H9 (cell line): ENCODE results near the gene PRR14. TPM values are rescaled to one million over a fixed set of nuclear protein-coding genes. Genes with fewer than 3 reads are reported as not detected.

Experiments
- DNase-seq: peaks from one replicate; pipeline ENCODE4 v3.0.0-alpha.2; 2017
- H2AFZ ChIP-seq: one replicate; pipeline ENCODE4 v1.6.1; 2013; ENCODE audit warnings: mild to moderate bottlenecking, low read length, control low read depth, moderate library complexity
- H2AK5ac ChIP-seq: 2 replicates; pipeline ENCODE4 v1.6.1; 2013; ENCODE audit warnings: low read length, control low read depth, mixed read lengths; ENCODE audit not compliant: insufficient read length
- H2BK120ac ChIP-seq: one replicate; pipeline ENCODE4 v1.6.1; 2013; ENCODE audit warnings: low read depth, mild to moderate bottlenecking, low read length, control low read depth, inconsistent platforms; ENCODE audit not compliant: poor library complexity, severe bottlenecking
- H2BK12ac ChIP-seq: 2 replicates; pipeline ENCODE4 v1.6.1; 2013; ENCODE audit warnings: low read length, control low read depth, mixed read lengths, low read depth; ENCODE audit not compliant: insufficient read length
- H2BK15ac ChIP-seq: 2 replicates; pipeline ENCODE4 v1.6.1; 2013; ENCODE audit warnings: low read depth, low read length, control low read depth
- H2BK20ac ChIP-seq: one replicate; pipeline ENCODE4 v1.6.1; 2013; ENCODE audit warnings: low read depth, mild to moderate bottlenecking, low read length, control low read depth, inconsistent platforms; ENCODE audit not compliant: poor library complexity, severe bottlenecking
- H2BK5ac ChIP-seq: 2 replicates; pipeline ENCODE4 v1.6.1; 2013; ENCODE audit warnings: low read length, control low read depth, mixed read lengths; ENCODE audit not compliant: insufficient read length
- H3K14ac ChIP-seq: 2 replicates; pipeline ENCODE4 v1.6.1; 2013; ENCODE audit warnings: low read length, control low read depth; ENCODE audit not compliant: insufficient read depth
- H3K18ac ChIP-seq: 2 replicates; pipeline ENCODE4 v1.6.1; 2013; ENCODE audit warnings: low read depth, mild to moderate bottlenecking, mixed read lengths, low read length, control low read depth; ENCODE audit not compliant: insufficient read length
- H3K23ac ChIP-seq: 2 replicates; pipeline ENCODE4 v1.6.1; 2013; ENCODE audit warnings: low read length, control low read depth, mixed read lengths, low read depth; ENCODE audit not compliant: insufficient read length
- H3K23me2 ChIP-seq: 2 replicates; pipeline ENCODE4 v1.6.1; 2013; ENCODE audit warnings: low read depth, mild to moderate bottlenecking, mixed read lengths, low read length, control low read depth; ENCODE audit not compliant: insufficient read length, poor library complexity, severe bottlenecking
- H3K27ac ChIP-seq: 2 replicates; pipeline ENCODE4 v1.5.1; 2013; ENCODE audit warnings: low read length, control low read depth, mixed read lengths, low read depth; ENCODE audit not compliant: insufficient read length
- H3K27me3 ChIP-seq: 2 replicates; pipeline ENCODE4 v1.6.1; 2013; ENCODE audit warnings: low read length, control low read depth, inconsistent platforms; ENCODE audit not compliant: insufficient read depth
- H3K4ac ChIP-seq: 2 replicates; pipeline ENCODE4 v1.6.1; 2013; ENCODE audit warnings: low read depth, mild to moderate bottlenecking, control low read depth, inconsistent platforms, low read length, moderate library complexity
- H3K4me1 ChIP-seq: 2 replicates; pipeline ENCODE4 v1.6.1; 2013; ENCODE audit warnings: low read length, control low read depth, inconsistent platforms; ENCODE audit not compliant: insufficient read depth
- H3K4me2 ChIP-seq: 2 replicates; pipeline ENCODE4 v1.6.1; 2013; ENCODE audit warnings: low read length, control low read depth, mixed read lengths; ENCODE audit not compliant: insufficient read length, insufficient read depth
- H3K56ac ChIP-seq: 2 replicates; pipeline ENCODE4 v1.6.1; 2013; ENCODE audit warnings: low read depth, mild to moderate bottlenecking, mixed read lengths, low read length, control low read depth; ENCODE audit not compliant: insufficient read length
- H3K79me1 ChIP-seq: 2 replicates; pipeline ENCODE4 v1.6.1; 2013; ENCODE audit warnings: low read depth, mild to moderate bottlenecking, moderate library complexity, low read length, control low read depth, inconsistent platforms; ENCODE audit not compliant: insufficient read depth, poor library complexity, severe bottlenecking
- H3K79me2 ChIP-seq: 2 replicates; pipeline ENCODE4 v1.6.1; 2013; ENCODE audit warnings: low read length, control low read depth, inconsistent platforms; ENCODE audit not compliant: insufficient read depth
- H3K9ac ChIP-seq: 2 replicates; pipeline ENCODE4 v1.6.1; 2013; ENCODE audit warnings: low read length, control low read depth, mixed read lengths; ENCODE audit not compliant: insufficient read length; ENCODE audit errors: extremely low read depth
- H3K9me3 ChIP-seq: one replicate; pipeline ENCODE4 v1.6.1; 2013; ENCODE audit warnings: low read depth, low read length, inconsistent platforms; ENCODE audit not compliant: control insufficient read depth
- H3T11ph ChIP-seq: one replicate; pipeline ENCODE4 v1.6.1; 2013; ENCODE audit warnings: mild to moderate bottlenecking, low read length, control low read depth, inconsistent platforms
- H4K20me1 ChIP-seq: one replicate; pipeline ENCODE4 v1.6.1; 2013; ENCODE audit not compliant: control insufficient read depth, insufficient read length, insufficient read depth
- H4K5ac ChIP-seq: 2 replicates; pipeline ENCODE4 v1.6.1; 2013; ENCODE audit warnings: low read depth, mild to moderate bottlenecking, mixed read lengths, low read length, control low read depth; ENCODE audit not compliant: insufficient read length
- H4K8ac ChIP-seq: replicated peaks from 2 replicates; pipeline ENCODE4 v1.6.1; 2013; ENCODE audit warnings: low read length, control low read depth, mixed read lengths, low read depth; ENCODE audit not compliant: insufficient read length
- H4K91ac ChIP-seq: 2 replicates; pipeline ENCODE4 v1.6.1; 2013; ENCODE audit warnings: low read depth, mild to moderate bottlenecking, moderate library complexity, mixed read lengths, low read length, control low read depth; ENCODE audit not compliant: insufficient read length
- H3K27ac Mint-ChIP-seq, 3 experiments: 2 replicates in 2 of 3; 3 replicates in 1 of 3; pipeline ENCODE4 v1.8.0; 2020 to 2021; ENCODE audit warnings: mixed read lengths in 3 of 3, mild to moderate bottlenecking in 1 of 3, moderate library complexity in 1 of 3
- H3K27me3 Mint-ChIP-seq: 2 replicates; pipeline ENCODE4 v1.8.0; 2021; ENCODE audit warnings: low read depth, mild to moderate bottlenecking, moderate library complexity, mixed read lengths
- H3K36me3 Mint-ChIP-seq, 3 experiments: 2 replicates in 2 of 3; 3 replicates in 1 of 3; pipeline ENCODE4 v1.8.0; 2020 to 2021; ENCODE audit warnings: low read depth in 3 of 3, mixed read lengths in 3 of 3; ENCODE audit not compliant: insufficient read depth in 1 of 3
- H3K4me1 Mint-ChIP-seq, 2 experiments: 2 replicates each; pipeline ENCODE4 v1.8.0; 2020; ENCODE audit warnings: mixed read lengths in 2 of 2
- H3K4me3 Mint-ChIP-seq, 2 experiments: 2 replicates in 1 of 2; 3 replicates in 1 of 2; pipeline ENCODE4 v1.8.0; 2020 to 2021; ENCODE audit warnings: mild to moderate bottlenecking in 2 of 2, mixed read lengths in 2 of 2, moderate library complexity in 1 of 2
- H3K9me3 Mint-ChIP-seq, 2 experiments: 2 replicates in 1 of 2; 3 replicates in 1 of 2; pipeline ENCODE4 v1.8.0; 2020; ENCODE audit warnings: mild to moderate bottlenecking in 2 of 2, mixed read lengths in 2 of 2, moderate library complexity in 1 of 2
- CTCF ChIP-seq: fragments of 200-600 bp; sonication (generic); conservative IDR thresholded peaks from 3 replicates; pipeline ENCODE4 v1.8.0; 2021; ENCODE audit warnings: antibody characterized with exemption, mild to moderate bottlenecking
- WGBS: extraction: QIAGEN DNeasy Blood & Tissue Kit; methylation state at CpG from one replicate; pipeline ENCODE4 v1.1.7; 2013; ENCODE audit warnings: missing lambda C conversion rate, low lambda C conversion rate, mixed read lengths; ENCODE audit not compliant: insufficient read length; ENCODE audit errors: extremely low coverage; 5-methylcytosine and 5-hydroxymethylcytosine counted together
- total RNA-seq: library from RNA; stranded (reverse); gene quantifications from 2 replicates; pipeline ENCODE4 v1.2.1, GENCODE V29; 2021

The PRR14 gene
- total RNA-seq, 1 experiment from 2014 or later = 11.6 TPM

GRCh38 chr16:30606004-30606403 is 44.8 kb upstream of the PRR14 start:
- H2BK120ac ChIP-seq = no peak overlapping the region
- Mint-ChIP-seq H3K27ac (no peak overlapping the region), H3K27me3 (no peaks in the 10 kb centered on the region), H3K9me3 (peaks cover 0 to under 1% of the 10 kb centered on the region in 2 experiments; a peak in 1 of 5 replicates), H3K4me1 (peaks cover 3 to 11% of the 10 kb centered on the region in 2 experiments), H3K4me3 (no peak overlapping the region), H3K36me3 (peaks cover 18 to 51% (median 45%) of the 10 kb centered on the region in 3 experiments; a peak in 6 of 7 replicates)
- H3K23ac ChIP-seq = no peak overlapping the region
- no peaks in the 10 kb centered on the region for H3K4me1 ChIP-seq
- no peak overlapping the region for H3K18ac ChIP-seq
- no peak for TF ChIP-seq CTCF
- no peak for DNase-seq
- H3K23me2 ChIP-seq = peaks cover 5% of the 10 kb centered on the region
- H3K27ac ChIP-seq = no peak overlapping the region
- H2AK5ac ChIP-seq = no peak overlapping the region
- no peak overlapping the region for H3T11ph ChIP-seq
- no peaks in the 10 kb centered on the region for H3K79me1 ChIP-seq
- no peaks in the 10 kb centered on the region for H3K9me3 ChIP-seq
- H2BK15ac ChIP-seq = no peak overlapping the region
- no peaks in the 10 kb centered on the region for H3K27me3 ChIP-seq
- no peak overlapping the region for H4K8ac ChIP-seq
- H3K4ac ChIP-seq = no peak overlapping the region
- no peak overlapping the region for H4K91ac ChIP-seq
- no peak overlapping the region for H3K9ac ChIP-seq
- H3K14ac ChIP-seq = no peak overlapping the region
- H4K20me1 ChIP-seq = no peaks in the 10 kb centered on the region
- H3K79me2 ChIP-seq = peaks cover 2% of the 10 kb centered on the region; the same call in 1 of the 2 replicates
- H2BK20ac ChIP-seq = no peak overlapping the region
- H2BK12ac ChIP-seq = no peak overlapping the region
- no CpG with 5 or more reads among the region's 3 CpGs for WGBS
- no peak overlapping the region for H3K56ac ChIP-seq
- H2AFZ ChIP-seq = no peak overlapping the region
- H2BK5ac ChIP-seq = no peak overlapping the region
- no peak overlapping the region for H3K4me2 ChIP-seq
- no peak overlapping the region for H4K5ac ChIP-seq
